CD4-positive, alpha-beta T cell treated with Interleukin-6 for 4 hours (primary cell): Measurements from ENCODE around the gene CFLAR.

Experiments used
- DNase-seq: peaks from one replicate; pipeline ENCODE4 v3.0.0-alpha.2; 2020; ENCODE audit warnings: mixed read lengths

The CFLAR gene

GRCh38 chr2:201219328-201220096 lies 103.5 kb downstream of the CFLAR start:
- DNase-seq = no peak

GRCh38 chr2:201220102-201220570 lies 104.2 kb downstream of the CFLAR start:
- peak; percentile 41 for DNase-seq

- DNase-seq = no peak
Observed at GRCh38 chr2:201223089-201224073, 107.4 kb downstream of the CFLAR start.
